ENCODE results near the gene GRAMD1C. TPM values are rescaled to one million over a fixed set of nuclear protein-coding genes. Genes with fewer than 3 reads are reported as not detected.

GRAMD1C gene
- total RNA-seq: 0.81 and 2.9 TPM in 2 replicates

DNA sequence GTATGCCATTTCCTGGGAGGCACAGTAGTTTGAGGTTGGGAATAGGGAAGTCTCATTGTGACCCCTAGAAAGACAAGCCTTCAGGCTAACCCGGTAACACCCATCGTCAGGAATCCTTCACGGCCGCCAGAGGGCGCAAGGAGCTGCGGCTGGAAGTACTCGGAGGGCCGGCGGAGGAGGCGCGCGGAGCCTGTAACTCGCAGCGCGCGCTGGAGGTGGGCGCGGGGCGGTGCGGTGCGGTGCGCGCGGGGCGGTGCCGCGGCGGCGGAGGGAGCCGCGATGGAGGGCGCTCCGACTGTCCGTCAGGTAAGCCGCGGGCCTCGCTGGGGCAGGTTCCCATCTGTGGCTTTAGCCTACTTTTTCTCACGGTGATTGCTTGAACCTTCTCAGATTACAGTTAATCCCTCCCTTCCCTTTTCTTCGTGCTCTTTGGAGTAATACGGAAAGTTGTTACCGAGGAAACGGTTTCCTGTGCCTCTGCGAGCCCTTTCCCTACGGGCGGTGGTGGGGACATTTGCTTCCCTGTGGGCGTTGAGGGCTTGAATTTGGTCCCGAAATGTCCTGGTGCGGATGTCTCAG lies at the start of gene GRAMD1C:
GRAMD1C (plus strand) TSS at position 158 of the 579 bp plus-strand sequence; CDS start at position 280, 122 bp downstream.

DNA sequence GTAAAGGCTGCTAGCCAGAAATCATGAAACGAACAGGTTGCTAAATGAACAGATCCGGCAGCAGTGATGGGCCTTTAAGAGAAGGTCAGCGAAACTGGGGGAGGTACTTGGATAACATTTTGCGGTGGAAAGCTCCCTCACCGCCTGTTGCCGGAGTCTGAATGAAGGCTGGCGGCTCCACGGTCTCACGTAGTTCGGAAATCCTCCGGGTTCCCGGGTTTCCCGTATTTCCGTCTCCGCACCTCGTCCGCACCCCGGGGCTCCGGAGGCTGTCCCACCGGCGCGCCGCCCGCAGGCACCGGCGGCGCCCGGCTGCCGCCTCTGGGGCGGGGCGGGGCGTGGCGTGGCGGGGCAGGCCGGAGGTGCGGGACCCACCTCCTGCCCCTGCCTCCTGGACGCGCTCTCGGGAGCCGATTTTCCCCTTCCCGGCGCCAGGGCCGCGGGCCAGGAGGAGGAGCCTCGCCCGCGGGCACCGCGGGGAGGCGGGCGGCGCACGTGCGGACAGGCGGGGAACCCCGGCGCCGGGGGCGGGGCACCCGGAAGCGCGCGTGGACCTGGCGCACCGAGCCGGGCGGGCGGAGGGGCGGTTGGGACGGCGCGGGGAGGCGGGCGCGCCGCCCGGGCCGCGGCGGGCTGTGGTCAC lies 108.9 kb downstream of the GRAMD1C start, which contains the start of gene ZDHHC23:
ZDHHC23 (plus strand) TSS at position 642 of the 643 bp plus-strand sequence. CDS start 790 bp downstream, outside the sequence.

Other genes starting within 250 kb of the GRAMD1C start
- gene USF3, start 142.1 kb upstream of the GRAMD1C start, total RNA-seq: 5.7 and 10.8 TPM in 2 replicates
- gene NAA50, start 92.5 kb upstream of the GRAMD1C start, total RNA-seq: 155 and 185 TPM in 2 replicates
- 22.5 and 33.6 TPM in 2 replicates for gene ATP6V1A, start 91.8 kb upstream of the GRAMD1C start, total RNA-seq
- gene ZDHHC23, start 109.2 kb downstream of the GRAMD1C start, total RNA-seq: 0.98 and 5.5 TPM in 2 replicates
- 0.49 and 1.9 TPM in 2 replicates for gene CCDC191, start 217.7 kb downstream of the GRAMD1C start, total RNA-seq
- gene QTRT2, start 217.9 kb downstream of the GRAMD1C start, total RNA-seq: 9.3 and 9.9 TPM in 2 replicates

Data from mesangial cell (primary cell).